SK-N-SH treated with all-trans-retinoic acid at 6 μM for 48 hours (cell line): Measurements from ENCODE around the gene ASB3.

ENCODE experiments used
- CSRNP3 ChIP-seq: fragments of 250-450 bp; sonication (Bioruptor Pico); IDR thresholded peaks from 2 replicates; pipeline ENCODE4 v1.5.1; 2021; ENCODE audit warnings: mild to moderate bottlenecking, moderate library complexity
- ISL1 ChIP-seq: fragments of 250-450 bp; sonication (Bioruptor Pico); IDR thresholded peaks from 2 replicates; pipeline ENCODE4 v2.1.2; 2022; ENCODE audit warnings: mild to moderate bottlenecking, moderate library complexity
- PATZ1 ChIP-seq: fragments of 250-450 bp; sonication (Bioruptor Pico); IDR thresholded peaks from 2 replicates; pipeline ENCODE4 v1.8.0; 2020; ENCODE audit warnings: mild to moderate bottlenecking, moderate library complexity, borderline replicate concordance
- SNAI2 ChIP-seq: fragments of 250-450 bp; sonication (Bioruptor Pico); IDR thresholded peaks from 2 replicates; pipeline ENCODE4 v1.5.0; 2020; ENCODE audit warnings: mild to moderate bottlenecking, moderate library complexity
- ZFP3 ChIP-seq: fragments of 250-450 bp; sonication (Bioruptor Pico); IDR thresholded peaks from 2 replicates; pipeline ENCODE4 v1.5.0; 2020; ENCODE audit warnings: mild to moderate bottlenecking, moderate library complexity
- ZFP30 ChIP-seq: fragments of 450-650 bp; formaldehyde crosslinking; IDR thresholded peaks from 2 replicates; pipeline ENCODE4 v1.5.0; 2022; ENCODE audit warnings: mild to moderate bottlenecking, moderate library complexity
- ZNF565 ChIP-seq: fragments of 450-650 bp; formaldehyde crosslinking; conservative IDR thresholded peaks from 2 replicates; pipeline ENCODE4 v1.5.0; 2020; ENCODE audit warnings: low read depth, mild to moderate bottlenecking, moderate library complexity
- ZNF70 ChIP-seq: fragments of 450-650 bp; formaldehyde crosslinking; IDR thresholded peaks from 2 replicates; pipeline ENCODE4 v1.5.0; 2020; ENCODE audit warnings: mild to moderate bottlenecking, moderate library complexity

- TF ChIP-seq SNAI2 (CRISPR knock-in tag) (no peak), PATZ1 (CRISPR knock-in tag) (no peak), ZFP3 (CRISPR knock-in tag) (no peak), ZNF565 (CRISPR knock-in tag) (no peak), CSRNP3 (CRISPR knock-in tag) (no peak), ZFP30 (CRISPR knock-in tag) (no peak), ZNF70 (CRISPR knock-in tag) (no peak), ISL1 (CRISPR knock-in tag) (no peak)
These were observed 39.3 kb upstream of the ASB3 start for GRCh38 chr2:53826030-53826410.
